HepG2 (cell line): ENCODE results near the gene DGUOK. TPM values are rescaled to one million over a fixed set of nuclear protein-coding genes. Genes with fewer than 3 reads are reported as not detected.

ENCODE experiments used
- CBX2 ChIP-seq, 2 experiments: fragments of 200-600 bp in 1 of 2; sonication (generic); formaldehyde crosslinking in 1 of 2; IDR thresholded peaks; 2 replicates each; pipeline versions ENCODE4 v1.7.0 to v1.8.1; 2018 to 2022; ENCODE audit warnings: low read depth in 2 of 2, low read length in 1 of 2, mild to moderate bottlenecking in 1 of 2, missing genetic modification reagents in 1 of 2
- FOXK1 ChIP-seq: sonication (generic); formaldehyde crosslinking; IDR thresholded peaks from 2 replicates; pipeline ENCODE4 v1.4.0; 2020; ENCODE audit warnings: low read depth, missing genetic modification reagents, borderline replicate concordance
- HMG20B ChIP-seq: conservative IDR thresholded peaks from 2 replicates; pipeline ENCODE4 v1.6.1; 2016; ENCODE audit warnings: missing genetic modification reagents, missing compliant biosample characterization
- HNF4A ChIP-seq: sonication (generic); formaldehyde crosslinking; IDR thresholded peaks from 2 replicates; pipeline ENCODE4 v1.4.0; 2020; ENCODE audit warnings: missing genetic modification reagents
- HNRNPLL ChIP-seq: fragments of 200-400 bp; formaldehyde crosslinking; IDR thresholded peaks from 2 replicates; pipeline ENCODE4 v1.6.1; 2017; ENCODE audit warnings: mild to moderate bottlenecking, low read depth, low read length; ENCODE audit not compliant: poor library complexity, severe bottlenecking
- JARID2 ChIP-seq: sonication (generic); formaldehyde crosslinking; IDR thresholded peaks from 2 replicates; pipeline ENCODE4 v1.8.1; 2023; ENCODE audit warnings: missing genetic modification reagents, inconsistent platforms; ENCODE audit not compliant: insufficient replicate concordance
- KLF9 ChIP-seq: IDR thresholded peaks from 2 replicates; pipeline ENCODE4 v1.6.1; 2016; ENCODE audit warnings: low read depth
- MIXL1 ChIP-seq: IDR thresholded peaks from 2 replicates; pipeline ENCODE4 v1.6.1; 2016
- RFXAP ChIP-seq: sonication (generic); formaldehyde crosslinking; IDR thresholded peaks from 2 replicates; pipeline ENCODE4 v1.4.0; 2020; ENCODE audit warnings: missing genetic modification reagents, borderline replicate concordance
- SRY ChIP-seq: sonication (generic); formaldehyde crosslinking; IDR thresholded peaks from 2 replicates; pipeline ENCODE4 v1.8.0; 2022; ENCODE audit warnings: mild to moderate bottlenecking, missing genetic modification reagents
- TAF15 ChIP-seq: fragments of 200-400 bp; formaldehyde crosslinking; IDR thresholded peaks from one replicate; pipeline ENCODE4 v1.6.1; 2018; ENCODE audit warnings: mild to moderate bottlenecking, low read depth, low read length; ENCODE audit not compliant: poor library complexity, severe bottlenecking
- TOE1 ChIP-seq: sonication (generic); formaldehyde crosslinking; IDR thresholded peaks from 2 replicates; pipeline ENCODE4 v1.4.0; 2020; ENCODE audit warnings: mild to moderate bottlenecking, missing genetic modification reagents
- XRCC5 ChIP-seq: fragments of 200-400 bp; formaldehyde crosslinking; optimal IDR thresholded peaks from 2 replicates; pipeline ENCODE3; 2017; ENCODE audit warnings: mild to moderate bottlenecking, low read length
- ZBTB42 ChIP-seq: sonication (generic); formaldehyde crosslinking; IDR thresholded peaks from 2 replicates; pipeline ENCODE4 v1.5.0; 2020; ENCODE audit warnings: mild to moderate bottlenecking, missing genetic modification reagents
- ZNF263 ChIP-seq: sonication (generic); formaldehyde crosslinking; IDR thresholded peaks from 2 replicates; pipeline ENCODE4 v1.4.0; 2020; ENCODE audit warnings: missing genetic modification reagents
- ZNF333 ChIP-seq: sonication (generic); formaldehyde crosslinking; IDR thresholded peaks from 2 replicates; pipeline ENCODE4 v1.4.0; 2020; ENCODE audit warnings: mild to moderate bottlenecking, missing genetic modification reagents, borderline replicate concordance
- ZNF367 ChIP-seq: sonication (generic); formaldehyde crosslinking; IDR thresholded peaks from 2 replicates; pipeline ENCODE4 v1.4.0; 2020; ENCODE audit warnings: missing genetic modification reagents, borderline replicate concordance
- ZNF496 ChIP-seq: sonication (generic); formaldehyde crosslinking; IDR thresholded peaks from 2 replicates; pipeline ENCODE4 v1.8.1; 2023; ENCODE audit warnings: mild to moderate bottlenecking, moderate library complexity, missing genetic modification reagents; ENCODE audit not compliant: insufficient replicate concordance
- ZNF670 ChIP-seq: sonication (generic); formaldehyde crosslinking; IDR thresholded peaks from 2 replicates; pipeline ENCODE4 v1.8.0; 2022; ENCODE audit warnings: mild to moderate bottlenecking, missing genetic modification reagents, borderline replicate concordance
- ZNF713 ChIP-seq: sonication (generic); formaldehyde crosslinking; IDR thresholded peaks from 2 replicates; pipeline ENCODE4 v1.4.0; 2020; ENCODE audit warnings: mild to moderate bottlenecking, missing genetic modification reagents
- ZNF768 ChIP-seq: sonication (generic); formaldehyde crosslinking; IDR thresholded peaks from 2 replicates; pipeline ENCODE4 v1.4.0; 2020; ENCODE audit warnings: missing genetic modification reagents
- ZNF777 ChIP-seq: sonication (generic); formaldehyde crosslinking; IDR thresholded peaks from 2 replicates; pipeline ENCODE4 v1.4.0; 2020; ENCODE audit warnings: missing genetic modification reagents
- ZNF782 ChIP-seq: sonication (generic); formaldehyde crosslinking; IDR thresholded peaks from 2 replicates; pipeline ENCODE4 v1.4.0; 2020; ENCODE audit warnings: missing genetic modification reagents, mild to moderate bottlenecking, borderline replicate concordance
- polyA plus RNA-seq, 8 experiments: library from polyadenylated mRNA; depleted of rRNA in 3 of 8; stranded (reverse) in 7 of 8; unstranded in 1 of 8; fragments of >200 nt; fragmentation: Illumina TruSeq in 4 of 8; extraction: Trizol in 4 of 8; gene quantifications; 2 replicates each; pipeline versions ENCODE4 v1.2.1 to v1.2.3, GENCODE V29; 2011 to 2016; ENCODE audit warnings: low read depth in 4 of 8, missing spikeins in 1 of 8, mixed read lengths in 1 of 8; ENCODE audit not compliant: insufficient read depth in 1 of 8
- total RNA-seq, 5 experiments: library from RNA; depleted of rRNA; stranded (reverse); fragments of >200 nt; fragmentation: Illumina TruSeq; extraction: Trizol; gene quantifications; 2 replicates each; pipeline ENCODE4 v1.2.3, GENCODE V29; 2016; ENCODE audit warnings: low read depth in 1 of 5
- TF ChIP-seq, protein P1 (sequence below): sonication (generic); formaldehyde crosslinking; IDR thresholded peaks from 2 replicates; pipeline ENCODE4 v1.4.0; 2020; ENCODE audit warnings: missing genetic modification reagents
- TF ChIP-seq, protein P2 (sequence below): sonication (generic); formaldehyde crosslinking; IDR thresholded peaks from 2 replicates; pipeline ENCODE4 v1.8.1; 2023; ENCODE audit warnings: mild to moderate bottlenecking, missing genetic modification reagents, borderline replicate concordance
- TF ChIP-seq, protein P3 (sequence below): sonication (generic); formaldehyde crosslinking; IDR thresholded peaks from 2 replicates; pipeline ENCODE4 v1.4.0; 2020; ENCODE audit warnings: missing genetic modification reagents

The DGUOK gene
- total and polyA plus RNA-seq, 2 of the 13 experiments (the other 11 are each of a cell fraction or from before 2014, with no cell fraction given): 105 to 137 TPM

DNA sequence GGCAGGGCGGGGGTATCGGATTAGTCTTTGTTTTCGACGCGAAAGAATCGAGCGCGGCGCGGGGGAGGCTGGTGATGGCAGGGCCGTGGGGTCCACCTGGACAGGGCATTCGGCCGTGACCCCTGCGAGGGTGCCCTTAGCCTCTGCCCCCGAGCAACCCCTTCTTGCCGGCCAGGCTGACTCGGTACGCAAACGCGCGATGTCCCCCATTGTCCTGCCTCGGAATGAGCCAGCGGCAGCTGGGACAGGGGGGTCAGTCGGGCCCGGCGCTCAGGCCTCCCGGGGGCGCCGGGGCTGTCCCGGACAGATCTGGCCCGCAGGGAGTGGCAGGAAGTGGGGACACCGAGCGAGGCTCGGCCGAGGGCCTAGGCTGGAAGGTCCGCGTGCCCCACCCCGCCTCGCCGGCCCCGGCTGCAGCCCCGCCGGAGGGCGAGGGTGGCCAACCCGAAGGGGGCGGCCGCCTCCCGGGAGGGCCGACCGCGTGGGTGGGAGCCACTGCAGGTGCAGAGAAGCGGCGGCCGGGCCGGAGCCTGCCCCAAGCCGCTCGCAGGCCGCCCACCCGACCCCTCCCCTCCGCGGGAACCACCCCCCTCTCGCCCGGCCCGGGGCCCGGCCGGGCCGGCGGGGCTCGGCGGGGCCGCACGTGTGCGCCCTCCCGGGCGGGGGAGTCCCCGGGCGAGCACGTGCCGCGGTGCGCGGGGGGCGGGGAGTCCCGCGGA lies 57.7 kb downstream of the DGUOK start, which contains the start of gene TET3 (continued):
- TF ChIP-seq ZNF782 (CRISPR knock-in tag) (0 out of 2 replicates have a peak, but pooled peaks have one; percentile 26), ZNF496 (no peak), ZNF333 (CRISPR knock-in tag) (peak; percentile 71; the same call in 1 of the 2 replicates), XRCC5 (no peak), FOXK1 (CRISPR knock-in tag) (no peak), ZNF768 (CRISPR knock-in tag) (peak; percentile 41; the same call in 1 of the 2 replicates), KLF9 (CRISPR knock-in tag) (no peak), JARID2 (no peak), ZBTB42 (CRISPR knock-in tag) (no peak), MIXL1 (CRISPR knock-in tag) (no peak), SRY (peak; percentile 37; the same call in 1 of the 2 replicates), RFXAP (CRISPR knock-in tag) (peak; percentile 58; the same call in 1 of the 2 replicates), TOE1 (no peak), HMG20B (CRISPR knock-in tag) (no peak), ZNF367 (CRISPR knock-in tag) (no peak), ZNF263 (peak; percentile 53; the same call in 1 of the 2 replicates), HNF4A (CRISPR knock-in tag) (peak; percentile 33; the same call in 1 of the 2 replicates), CBX2 (IDR thresholded peaks at IDR 0.05; ENCODE audit: low read depth, low read length) (no peak), CBX2 (CRISPR knock-in tag; IDR thresholded peaks at IDR 0.05; ENCODE audit: low read depth) (no peak), ZNF713 (CRISPR knock-in tag) (peak; percentile 85; the same call in 1 of the 2 replicates), HNRNPLL (peak; percentile 36), ZNF777 (CRISPR knock-in tag) (peak; percentile 65; the same call in 1 of the 2 replicates), ZNF670 (CRISPR knock-in tag) (no peak), TAF15 (no peak)
- TF ChIP-seq, protein P1, sequence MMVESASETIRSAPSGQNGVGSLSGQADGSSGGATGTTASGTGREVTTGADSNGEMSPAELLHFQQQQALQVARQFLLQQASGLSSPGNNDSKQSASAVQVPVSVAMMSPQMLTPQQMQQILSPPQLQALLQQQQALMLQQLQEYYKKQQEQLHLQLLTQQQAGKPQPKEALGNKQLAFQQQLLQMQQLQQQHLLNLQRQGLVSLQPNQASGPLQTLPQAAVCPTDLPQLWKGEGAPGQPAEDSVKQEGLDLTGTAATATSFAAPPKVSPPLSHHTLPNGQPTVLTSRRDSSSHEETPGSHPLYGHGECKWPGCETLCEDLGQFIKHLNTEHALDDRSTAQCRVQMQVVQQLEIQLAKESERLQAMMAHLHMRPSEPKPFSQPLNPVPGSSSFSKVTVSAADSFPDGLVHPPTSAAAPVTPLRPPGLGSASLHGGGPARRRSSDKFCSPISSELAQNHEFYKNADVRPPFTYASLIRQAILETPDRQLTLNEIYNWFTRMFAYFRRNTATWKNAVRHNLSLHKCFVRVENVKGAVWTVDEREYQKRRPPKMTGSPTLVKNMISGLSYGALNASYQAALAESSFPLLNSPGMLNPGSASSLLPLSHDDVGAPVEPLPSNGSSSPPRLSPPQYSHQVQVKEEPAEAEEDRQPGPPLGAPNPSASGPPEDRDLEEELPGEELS (CRISPR knock-in tag): peak; percentile 53; the same call in 1 of the 2 replicates
- TF ChIP-seq, protein P2, sequence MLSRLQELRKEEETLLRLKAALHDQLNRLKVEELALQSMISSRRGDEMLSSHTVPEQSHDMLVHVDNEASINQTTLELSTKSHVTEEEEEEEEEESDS (CRISPR knock-in tag): no peak
- TF ChIP-seq, protein P3, sequence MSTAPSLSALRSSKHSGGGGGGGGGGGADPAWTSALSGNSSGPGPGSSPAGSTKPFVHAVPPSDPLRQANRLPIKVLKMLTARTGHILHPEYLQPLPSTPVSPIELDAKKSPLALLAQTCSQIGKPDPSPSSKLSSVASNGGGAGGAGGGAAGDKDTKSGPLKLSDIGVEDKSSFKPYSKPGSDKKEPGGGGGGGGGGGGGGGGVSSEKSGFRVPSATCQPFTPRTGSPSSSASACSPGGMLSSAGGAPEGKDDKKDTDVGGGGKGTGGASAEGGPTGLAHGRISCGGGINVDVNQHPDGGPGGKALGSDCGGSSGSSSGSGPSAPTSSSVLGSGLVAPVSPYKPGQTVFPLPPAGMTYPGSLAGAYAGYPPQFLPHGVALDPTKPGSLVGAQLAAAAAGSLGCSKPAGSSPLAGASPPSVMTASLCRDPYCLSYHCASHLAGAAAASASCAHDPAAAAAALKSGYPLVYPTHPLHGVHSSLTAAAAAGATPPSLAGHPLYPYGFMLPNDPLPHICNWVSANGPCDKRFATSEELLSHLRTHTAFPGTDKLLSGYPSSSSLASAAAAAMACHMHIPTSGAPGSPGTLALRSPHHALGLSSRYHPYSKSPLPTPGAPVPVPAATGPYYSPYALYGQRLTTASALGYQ (CRISPR knock-in tag): peak; percentile 59; the same call in 1 of the 2 replicates
